B cell (primary cell): ENCODE data around the gene GALNT6. TPM values are rescaled to one million over a fixed set of nuclear protein-coding genes. Genes with fewer than 3 reads are reported as not detected.

Source experiments
- ATAC-seq: fragments of 200-7000 bp; cut with Tn5 transposase; one replicate; pipeline ENCODE4 v1.10.0; 2021; ENCODE audit warnings: low read depth, mild to moderate bottlenecking, moderate number of reproducible peaks, moderate library complexity
- CTCF ChIA-PET: fragments of 350-600 bp; sonication (Branson Sonifier 250); formaldehyde crosslinking; loops from one replicate; lab custom pipeline; 2021; ENCODE audit warnings: antibody characterized with exemption, inconsistent platforms; lab: Charles Lee
- POLR2A ChIA-PET: fragments of 350-600 bp; sonication (Branson Sonifier 250); formaldehyde crosslinking; loops from one replicate; lab custom pipeline; 2021; ENCODE audit warnings: antibody characterized with exemption; lab: Charles Lee
- DNase-seq: peaks from one replicate; pipeline ENCODE4 v3.0.0; 2013
- H2AFZ ChIP-seq: 2 replicates; pipeline ENCODE4 v1.6.1; 2012; ENCODE audit warnings: mild to moderate bottlenecking, low read depth, low read length; ENCODE audit not compliant: insufficient read depth, poor library complexity, severe bottlenecking
- H3K27ac ChIP-seq, 2 donors: 1 replicate in 1 of 2; 2 replicates in 1 of 2; pipeline ENCODE4 v1.5.1; 2012 to 2013; ENCODE audit warnings: low read length in 2 of 2, mild to moderate bottlenecking in 2 of 2, moderate library complexity in 1 of 2
- H3K27me3 ChIP-seq, 4 experiments: fragments of 200-600 bp in 1 of 4; sonication (generic) in 1 of 4; replicated peaks in 1 of 4; 1 replicate in 2 of 4; 2 replicates in 2 of 4; pipeline versions ENCODE4 v1.6.1 to v1.7.0; 2013 to 2016; ENCODE audit warnings: low read length in 3 of 4, mild to moderate bottlenecking in 2 of 4, mixed read lengths in 1 of 4, moderate library complexity in 1 of 4; ENCODE audit not compliant: insufficient read depth in 4 of 4, control insufficient read depth in 3 of 4; ENCODE audit errors: control extremely low read depth in 1 of 4
- H3K36me3 ChIP-seq, 2 experiments: replicated peaks in 1 of 2; 1 replicate in 1 of 2; 2 replicates in 1 of 2; pipeline versions ENCODE4 v1.6.1 to v1.7.1; 2013; ENCODE audit warnings: low read length in 1 of 2; ENCODE audit not compliant: insufficient read depth in 2 of 2, control insufficient read depth in 1 of 2; ENCODE audit errors: control extremely low read depth in 1 of 2, extremely low read depth in 1 of 2
- H3K4me1 ChIP-seq, 2 donors: fragments of 200-600 bp in 1 of 2; sonication (generic) in 1 of 2; 1 replicate in 1 of 2; 2 replicates in 1 of 2; pipeline versions ENCODE4 v1.5.1 to v1.6.1; 2013 to 2017; ENCODE audit warnings: low read length in 2 of 2; ENCODE audit not compliant: control insufficient read depth in 2 of 2, insufficient read depth in 2 of 2
- H3K4me2 ChIP-seq: replicated peaks from 2 replicates; pipeline ENCODE3; 2012; ENCODE audit warnings: mild to moderate bottlenecking, low read depth, low read length; ENCODE audit not compliant: poor library complexity, severe bottlenecking
- H3K4me3 ChIP-seq, 5 experiments: fragments of 200-600 bp in 1 of 5; sonication (generic) in 1 of 5; 1 replicate in 3 of 5; 2 replicates in 2 of 5; pipeline versions ENCODE4 v1.5.1 to v1.7.0; 2011 to 2016; ENCODE audit warnings: low read length in 4 of 5, mild to moderate bottlenecking in 4 of 5, low read depth in 2 of 5, control low read depth in 1 of 5, moderate library complexity in 1 of 5; ENCODE audit not compliant: insufficient read depth in 1 of 5; ENCODE audit errors: control extremely low read depth in 1 of 5, extremely low read depth in 1 of 5
- H3K79me2 ChIP-seq: fragments of 200-600 bp; sonication (generic); one replicate; pipeline ENCODE4 v1.6.0; 2016; ENCODE audit warnings: low read length; ENCODE audit not compliant: control insufficient read depth, insufficient read depth
- H3K9ac ChIP-seq: fragments of 200-600 bp; sonication (generic); 2 replicates; pipeline ENCODE4 v1.6.1; 2017; ENCODE audit warnings: mild to moderate bottlenecking, low read length, moderate library complexity
- H3K9me3 ChIP-seq, 3 donors: one replicate each; pipeline versions ENCODE4 v1.6.1 to v1.7.1; 2013; ENCODE audit warnings: low read length in 2 of 3; ENCODE audit not compliant: control insufficient read depth in 2 of 3, insufficient read depth in 1 of 3; ENCODE audit errors: control extremely low read depth in 1 of 3
- H4K20me1 ChIP-seq: 2 replicates; pipeline ENCODE4 v1.6.0; 2012; ENCODE audit warnings: mild to moderate bottlenecking, low read length; ENCODE audit not compliant: insufficient read depth, control insufficient read depth, poor library complexity, severe bottlenecking
- H3K27ac Mint-ChIP-seq: one replicate; pipeline ENCODE4 v1.8.0; 2021; ENCODE audit warnings: mixed read lengths
- H3K27me3 Mint-ChIP-seq: one replicate; pipeline ENCODE4 v1.8.0; 2021; ENCODE audit warnings: mixed read lengths
- H3K4me1 Mint-ChIP-seq: one replicate; pipeline ENCODE4 v1.8.0; 2021; ENCODE audit warnings: mixed read lengths
- H3K4me3 Mint-ChIP-seq: one replicate; pipeline ENCODE4 v1.8.0; 2021; ENCODE audit warnings: mixed read lengths
- H3K9me3 Mint-ChIP-seq: one replicate; pipeline ENCODE4 v1.8.0; 2022; ENCODE audit warnings: mixed read lengths; ENCODE audit not compliant: insufficient read depth
- CTCF ChIP-seq: fragments of 200-600 bp; IDR thresholded peaks from one replicate; pipeline ENCODE4 v1.8.0; 2022; ENCODE audit warnings: antibody characterized with exemption, mild to moderate bottlenecking
- EZH2 ChIP-seq: IDR thresholded peaks from 2 replicates; pipeline ENCODE4 v1.6.1; 2012; ENCODE audit warnings: borderline replicate concordance, low read depth, mild to moderate bottlenecking, moderate library complexity, low read length; ENCODE audit not compliant: insufficient read depth, poor library complexity, severe bottlenecking
- WGBS: methylation state at CpG from one replicate; pipeline ENCODE4 v1.1.5; 2013; ENCODE audit warnings: missing lambda C conversion rate; ENCODE audit not compliant: insufficient coverage; 5-methylcytosine and 5-hydroxymethylcytosine counted together
- intact Hi-C: fragments of 100-400 bp; cut with micrococcal nuclease; formaldehyde crosslinking; loops from one replicate; pipeline ENCODE4 v1.10.0; 2022
- polyA plus RNA-seq: library from polyadenylated mRNA; depleted of rRNA; stranded (reverse); fragments of >200 nt; gene quantifications from 2 replicates; pipeline ENCODE4 v1.2.3, GENCODE V29; 2012
- total RNA-seq, 2 donors: library from RNA; stranded (reverse); fragments of 120-200 nt in 1 of 2; gene quantifications; 1 replicate in 1 of 2; 2 replicates in 1 of 2; pipeline versions ENCODE4 v1.2.3 to v1.2.4, GENCODE V29; 2013 to 2022

The GALNT6 gene
- total and polyA plus RNA-seq, 2 donors (not counting 1 experiment from before 2014, with no cell fraction given) = 9.0 to 10.3 TPM

GRCh38 chr12:51345681-51346080 lies 45.5 kb downstream of the GALNT6 start:
- no peaks in the 10 kb centered on the region for H3K27me3 Mint-ChIP-seq
- no peak overlapping the region for H3K4me3 Mint-ChIP-seq
- TF ChIP-seq EZH2 (no peak), CTCF (no peak)
- WGBS = 41% methylated on average over 6 of the region's 7 CpGs
- H3K27ac ChIP-seq = no peak overlapping the region
- no peaks in the 10 kb centered on the region for H3K9me3 ChIP-seq
- intact Hi-C loops = no loop called here
- no peak overlapping the region for H2AFZ ChIP-seq
- peaks cover 43% of the 10 kb centered on the region for H3K4me1 Mint-ChIP-seq
- peaks cover 42 to 45% of the 10 kb centered on the region in 2 donors for H3K4me1 ChIP-seq
- no peak overlapping the region for H3K9ac ChIP-seq
- H3K27ac Mint-ChIP-seq = no peak overlapping the region
- POLR2A ChIA-PET = interaction anchor here (0.7 kb wide), 1 partner anchor 23 kb away, joined by 5 read pairs; no protein-coding TSS in a partner anchor
- CTCF ChIA-PET = interaction anchor here (0.6 to 0.7 kb wide), 2 partner anchors 362 to 1613 kb away, joined by 3 read pairs; no protein-coding TSS in a partner anchor
- no peak overlapping the region for H3K4me3 ChIP-seq
- no peak for ATAC-seq
- H3K36me3 ChIP-seq = no peaks in the 10 kb centered on the region
- H3K9me3 Mint-ChIP-seq = no peaks in the 10 kb centered on the region
- no peak overlapping the region for H3K4me2 ChIP-seq
- H4K20me1 ChIP-seq = no peaks in the 10 kb centered on the region
- peaks cover 4% of the 10 kb centered on the region for H3K79me2 ChIP-seq
- no peak for DNase-seq
- no peaks in the 10 kb centered on the region for H3K27me3 ChIP-seq

GRCh38 chr12:51343201-51343600 lies 48.0 kb downstream of the GALNT6 start:
- Histone ChIP-seq H4K20me1 (no peaks in the 10 kb centered on the region), H3K9me3 (no peaks in the 10 kb centered on the region), H3K27ac (no peak overlapping the region), H3K27me3 (no peaks in the 10 kb centered on the region), H2AFZ (no peak overlapping the region), H3K36me3 (no peaks in the 10 kb centered on the region), H3K4me1 (peaks cover 42 to 45% of the 10 kb centered on the region in 2 donors), H3K9ac (no peak overlapping the region), H3K4me2 (peak overlapping the region; percentile 22), H3K4me3 (no peak overlapping the region), H3K79me2 (peaks cover 4% of the 10 kb centered on the region)
- ChIA-PET CTCF (interaction anchor here (0.8 to 9.0 kb wide), 8 partner anchors 7 to 91 kb away, joined by 3 to 148 read pairs (median 53); partner anchors contain the start of genes BIN2 and SMAGP), POLR2A (no interaction called here)
- no peak for DNase-seq
- Mint-ChIP-seq H3K4me1 (peaks cover 43% of the 10 kb centered on the region), H3K9me3 (no peaks in the 10 kb centered on the region), H3K4me3 (no peak overlapping the region), H3K27me3 (no peaks in the 10 kb centered on the region), H3K27ac (no peak overlapping the region)
- intact Hi-C loops = loop anchor here (5.0 kb wide), 2 partner anchors 126 to 356 kb away; partner anchors contain the start of gene POU6F1
- ATAC-seq = no peak
- TF ChIP-seq CTCF (no peak), EZH2 (no peak)
- 0% methylated on average over 2 of the region's 2 CpGs for WGBS
